ENCODE results near the gene MAML3. TPM values are rescaled to one million over a fixed set of nuclear protein-coding genes. Genes with fewer than 3 reads are reported as not detected.

Gene MAML3
- total and polyA plus RNA-seq, 5 donors from 2014 or later = 0.11 to 1.1 (median 0.16) TPM; not detected in 1

DNA sequence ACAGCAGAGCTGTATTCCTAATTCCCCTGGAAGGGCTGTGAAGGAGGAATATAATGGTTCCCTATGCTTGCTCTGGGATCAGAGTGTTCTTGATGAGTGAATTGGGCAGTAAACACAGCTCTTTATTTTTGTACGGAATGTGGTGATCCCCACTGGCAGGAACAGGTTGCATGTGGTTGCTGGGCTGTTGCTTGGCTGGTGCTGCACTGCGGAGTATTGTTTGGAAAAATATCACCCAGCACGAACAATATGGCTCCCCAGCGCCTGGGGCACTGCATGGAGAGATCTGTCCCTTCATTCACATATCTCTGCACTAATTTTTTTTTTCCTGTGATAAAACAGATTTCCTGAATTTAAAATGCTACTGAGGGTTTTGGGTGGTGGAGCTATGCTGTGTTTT is 368.6 kb downstream of the MAML3 start:
- H3K4me1 Mint-ChIP-seq = no peaks in the 10 kb centered on the region
- no peak overlapping the region for H3K4me3 Mint-ChIP-seq
- DNase-seq (no peak), ATAC-seq (ENCODE audit: low read depth in 2 of 2) (no peak)
- H3K9me3 Mint-ChIP-seq = peaks cover 0 to 1% (median 0%) of the 10 kb centered on the region in 7 donors
- Histone ChIP-seq H3K36me3 (ENCODE audit: control insufficient read depth, insufficient read depth, low read length) (no peaks in the 10 kb centered on the region), H3K4me1 (ENCODE audit: control insufficient read depth, insufficient read depth, low read length, poor library complexity, severe bottlenecking) (no peaks in the 10 kb centered on the region), H3K27ac (ENCODE audit: insufficient read depth, low read length, poor library complexity, severe bottlenecking) (no peak overlapping the region), H3K4me3 (ENCODE audit: low read depth, low read length) (no peak overlapping the region), H3K9me3 (ENCODE audit: control insufficient read depth in 2 of 2, low read length in 2 of 2) (no peaks in the 10 kb centered on the region), H3K27me3 (ENCODE audit: control insufficient read depth, insufficient read depth, low read length) (peaks cover 5% of the 10 kb centered on the region)
- H3K36me3 Mint-ChIP-seq = no peaks in the 10 kb centered on the region
- peaks cover 10% of the 10 kb centered on the region for H3K27me3 Mint-ChIP-seq
- H3K27ac Mint-ChIP-seq = no peak overlapping the region

DNA sequence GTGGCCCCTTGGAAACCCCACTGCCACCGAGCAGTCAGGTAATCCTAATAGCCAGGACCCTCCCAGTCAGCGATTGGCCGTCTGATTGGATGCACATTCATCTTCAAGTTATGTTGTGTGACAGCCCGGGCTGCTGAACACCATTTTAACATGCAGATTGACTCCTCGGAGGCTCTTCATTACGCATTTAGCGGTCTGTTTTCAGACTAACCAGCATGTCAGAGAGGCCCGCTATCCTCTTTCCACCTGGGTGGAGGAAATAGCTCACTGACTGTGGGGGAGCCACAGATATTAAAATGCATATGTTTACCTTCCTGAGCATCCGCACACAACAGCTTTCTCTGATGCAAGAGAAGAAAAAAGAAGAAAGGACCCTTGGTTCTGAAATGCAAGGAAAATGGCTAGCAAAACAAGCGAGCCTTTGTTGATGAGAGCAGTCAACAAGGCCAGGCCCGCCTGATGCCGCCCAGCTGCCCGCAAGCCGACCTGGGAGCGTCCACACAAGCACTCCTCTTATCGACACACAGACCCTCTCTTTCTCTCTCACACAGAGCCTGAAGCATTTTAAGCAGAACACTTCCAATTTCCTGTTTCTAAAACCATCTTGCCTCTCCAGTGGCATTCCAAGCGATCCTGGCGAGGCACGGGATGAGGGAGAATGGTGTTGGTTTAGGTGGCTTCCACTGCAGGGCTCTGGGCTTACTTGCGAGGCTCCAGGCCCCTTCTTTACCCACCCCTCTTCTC is 370.1 kb downstream of the MAML3 start:
- H3K4me1 Mint-ChIP-seq = no peaks in the 10 kb centered on the region
- H3K27me3 Mint-ChIP-seq = peaks cover 6% of the 10 kb centered on the region
- H3K36me3 ChIP-seq (ENCODE audit: control insufficient read depth, insufficient read depth, low read length) = no peaks in the 10 kb centered on the region
- H3K4me3 Mint-ChIP-seq = no peak overlapping the region
- H3K4me3 ChIP-seq (ENCODE audit: low read depth, low read length) = no peak overlapping the region
- ATAC-seq (ENCODE audit: low read depth in 2 of 2) (no peak), DNase-seq (no peak)
- H3K27ac ChIP-seq (ENCODE audit: insufficient read depth, low read length, poor library complexity, severe bottlenecking) = no peak overlapping the region
- H3K9me3 Mint-ChIP-seq = peaks cover 0 to 1% (median 0%) of the 10 kb centered on the region in 7 donors
- no peaks in the 10 kb centered on the region for H3K36me3 Mint-ChIP-seq
- no peaks in the 10 kb centered on the region for H3K9me3 ChIP-seq (ENCODE audit: control insufficient read depth in 2 of 2, low read length in 2 of 2)
- H3K4me1 ChIP-seq (ENCODE audit: control insufficient read depth, insufficient read depth, low read length, poor library complexity, severe bottlenecking) = no peaks in the 10 kb centered on the region
- H3K27me3 ChIP-seq (ENCODE audit: control insufficient read depth, insufficient read depth, low read length) = peaks cover 5% of the 10 kb centered on the region
- no peak overlapping the region for H3K27ac Mint-ChIP-seq

DNA sequence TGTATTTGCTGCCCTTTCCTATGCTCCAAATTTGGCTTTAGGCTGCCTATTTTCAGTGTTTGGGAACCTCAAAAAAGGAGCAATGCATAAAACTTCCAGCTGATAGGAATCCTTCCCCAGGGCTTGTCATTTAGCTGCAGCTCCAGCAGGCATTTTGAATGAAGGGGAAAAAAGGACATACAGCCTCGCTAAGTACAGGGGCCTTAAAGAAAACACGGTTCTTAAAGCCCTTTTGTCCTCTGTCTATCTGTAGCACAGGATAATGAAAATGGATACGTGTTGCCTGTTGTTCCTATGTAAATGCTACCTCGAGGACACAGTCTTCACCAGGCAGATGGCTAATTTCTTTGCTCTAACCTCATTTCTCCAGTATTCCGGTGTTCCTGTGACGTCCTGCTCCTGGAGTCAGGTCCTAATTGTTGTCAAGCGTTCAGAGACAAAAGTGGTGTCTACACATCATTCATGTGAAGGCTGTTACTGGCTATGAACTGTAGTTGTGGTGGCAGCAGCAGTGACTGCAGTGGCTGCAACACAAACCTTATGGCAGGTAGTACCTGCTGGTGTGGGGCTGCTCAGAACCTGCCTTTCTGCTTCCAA is 371.0 kb downstream of the MAML3 start:
- Mint-ChIP-seq H3K4me1 (no peaks in the 10 kb centered on the region), H3K9me3 (no peaks in the 10 kb centered on the region), H3K27ac (no peak overlapping the region), H3K27me3 (no peaks in the 10 kb centered on the region), H3K4me3 (no peak overlapping the region), H3K36me3 (no peaks in the 10 kb centered on the region)
- no peaks in the 10 kb centered on the region for H3K9me3 ChIP-seq (ENCODE audit: control insufficient read depth in 2 of 2, low read length in 2 of 2)
- ATAC-seq (ENCODE audit: low read depth in 2 of 2) = no peak
- H3K36me3 ChIP-seq (ENCODE audit: control insufficient read depth, insufficient read depth, low read length) = no peaks in the 10 kb centered on the region
- H3K27me3 ChIP-seq (ENCODE audit: control insufficient read depth, insufficient read depth, low read length) = peaks cover 5% of the 10 kb centered on the region
- no peak overlapping the region for H3K4me3 ChIP-seq (ENCODE audit: low read depth, low read length)
- DNase-seq = no peak
- H3K27ac ChIP-seq (ENCODE audit: insufficient read depth, low read length, poor library complexity, severe bottlenecking) = no peak overlapping the region
- no peaks in the 10 kb centered on the region for H3K4me1 ChIP-seq (ENCODE audit: control insufficient read depth, insufficient read depth, low read length, poor library complexity, severe bottlenecking)

DNA sequence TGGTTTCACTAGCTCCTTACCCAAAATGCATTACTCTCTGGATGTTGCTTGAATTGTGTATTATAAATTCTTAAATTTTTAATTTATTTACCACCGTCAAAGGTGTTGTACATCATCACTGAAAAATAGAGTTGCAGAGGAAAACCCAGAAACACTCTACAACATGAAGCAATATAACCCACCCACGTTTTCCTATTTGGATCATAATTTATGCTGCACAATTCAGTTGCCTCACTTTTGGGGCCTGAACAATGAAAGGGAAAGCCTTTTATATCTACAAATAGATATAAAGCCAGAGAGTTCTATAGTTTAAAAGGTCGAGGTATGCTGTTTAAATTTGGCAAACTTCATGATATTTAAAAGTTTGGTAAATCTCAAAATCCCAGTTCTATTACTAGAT is 372.9 kb downstream of the MAML3 start:
- ATAC-seq (ENCODE audit: low read depth in 2 of 2) (no peak), DNase-seq (no peak)
- no peaks in the 10 kb centered on the region for H3K27me3 ChIP-seq (ENCODE audit: control insufficient read depth, insufficient read depth, low read length)
- H3K4me1 ChIP-seq (ENCODE audit: control insufficient read depth, insufficient read depth, low read length, poor library complexity, severe bottlenecking) = no peaks in the 10 kb centered on the region
- H3K36me3 ChIP-seq (ENCODE audit: control insufficient read depth, insufficient read depth, low read length) = no peaks in the 10 kb centered on the region
- Mint-ChIP-seq H3K27ac (no peak overlapping the region), H3K9me3 (no peaks in the 10 kb centered on the region), H3K4me1 (no peaks in the 10 kb centered on the region), H3K4me3 (no peak overlapping the region), H3K27me3 (peaks cover 4% of the 10 kb centered on the region), H3K36me3 (no peaks in the 10 kb centered on the region)
- no peak overlapping the region for H3K4me3 ChIP-seq (ENCODE audit: low read depth, low read length)
- no peak overlapping the region for H3K27ac ChIP-seq (ENCODE audit: insufficient read depth, low read length, poor library complexity, severe bottlenecking)
- no peaks in the 10 kb centered on the region for H3K9me3 ChIP-seq (ENCODE audit: control insufficient read depth in 2 of 2, low read length in 2 of 2)

DNA sequence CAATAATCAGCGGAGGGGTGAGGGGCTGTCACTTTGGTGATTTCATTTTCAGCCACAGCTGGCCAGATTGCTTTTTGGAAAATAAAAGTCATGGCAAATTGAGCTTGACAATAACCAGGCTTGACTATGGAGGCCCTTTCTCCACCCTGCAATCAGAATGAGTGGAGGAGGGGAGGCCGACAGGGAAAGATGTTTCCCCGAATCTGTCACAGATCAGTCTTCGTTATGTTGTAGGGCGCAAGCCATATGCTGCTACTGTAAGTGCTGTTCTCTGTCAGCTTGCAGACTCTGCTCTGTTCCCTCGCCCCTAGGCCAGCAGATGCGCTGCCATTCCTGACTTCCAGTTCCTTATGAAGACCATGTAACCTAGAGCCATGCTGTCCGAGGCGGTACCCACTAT is 374.3 kb downstream of the MAML3 start:
- H3K4me1 Mint-ChIP-seq = no peaks in the 10 kb centered on the region
- H3K36me3 Mint-ChIP-seq = no peaks in the 10 kb centered on the region

DNA sequence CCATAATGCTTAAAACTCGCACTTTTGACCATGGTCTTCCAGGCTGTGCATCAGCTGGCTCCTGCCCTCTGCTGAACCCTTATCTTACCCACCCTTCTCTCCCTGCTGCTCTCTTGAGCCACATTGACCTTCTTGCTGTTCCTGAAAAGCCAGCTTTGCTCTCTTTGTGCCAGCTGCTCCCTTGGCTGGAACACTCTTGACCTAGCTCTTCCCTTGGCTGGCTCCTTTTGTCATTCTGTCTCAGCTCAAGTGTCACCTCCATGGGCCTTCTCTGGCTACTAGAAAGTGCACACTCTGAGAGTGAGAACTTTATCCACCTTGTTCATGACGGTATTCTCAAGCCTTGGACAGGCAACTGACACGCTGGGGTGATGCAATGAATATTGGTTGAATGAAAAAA is 376.2 kb downstream of the MAML3 start:
- Mint-ChIP-seq H3K4me3 (no peak overlapping the region), H3K27me3 (peaks cover 4% of the 10 kb centered on the region), H3K36me3 (no peaks in the 10 kb centered on the region), H3K4me1 (no peaks in the 10 kb centered on the region), H3K9me3 (no peaks in the 10 kb centered on the region), H3K27ac (no peak overlapping the region)
- Histone ChIP-seq H3K27me3 (ENCODE audit: control insufficient read depth, insufficient read depth, low read length) (no peaks in the 10 kb centered on the region), H3K4me1 (ENCODE audit: control insufficient read depth, insufficient read depth, low read length, poor library complexity, severe bottlenecking) (no peaks in the 10 kb centered on the region), H3K36me3 (ENCODE audit: control insufficient read depth, insufficient read depth, low read length) (no peaks in the 10 kb centered on the region), H3K27ac (ENCODE audit: insufficient read depth, low read length, poor library complexity, severe bottlenecking) (no peak overlapping the region), H3K9me3 (ENCODE audit: control insufficient read depth in 2 of 2, low read length in 2 of 2) (no peaks in the 10 kb centered on the region), H3K4me3 (ENCODE audit: low read depth, low read length) (no peak overlapping the region)
- no peak for DNase-seq
- ATAC-seq (ENCODE audit: low read depth in 2 of 2) = no peak

More for the DNA sequence above, 374.3 kb downstream of the MAML3 start:
- Mint-ChIP-seq H3K27me3 (peaks cover 4% of the 10 kb centered on the region), H3K4me3 (no peak overlapping the region), H3K9me3 (no peaks in the 10 kb centered on the region), H3K27ac (no peak overlapping the region)
- Histone ChIP-seq H3K27me3 (ENCODE audit: control insufficient read depth, insufficient read depth, low read length) (no peaks in the 10 kb centered on the region), H3K27ac (ENCODE audit: insufficient read depth, low read length, poor library complexity, severe bottlenecking) (no peak overlapping the region), H3K4me1 (ENCODE audit: control insufficient read depth, insufficient read depth, low read length, poor library complexity, severe bottlenecking) (no peaks in the 10 kb centered on the region), H3K36me3 (ENCODE audit: control insufficient read depth, insufficient read depth, low read length) (no peaks in the 10 kb centered on the region), H3K9me3 (ENCODE audit: control insufficient read depth in 2 of 2, low read length in 2 of 2) (no peaks in the 10 kb centered on the region), H3K4me3 (ENCODE audit: low read depth, low read length) (no peak overlapping the region)
- DNase-seq (no peak), ATAC-seq (ENCODE audit: low read depth in 2 of 2) (no peak)

DNA sequence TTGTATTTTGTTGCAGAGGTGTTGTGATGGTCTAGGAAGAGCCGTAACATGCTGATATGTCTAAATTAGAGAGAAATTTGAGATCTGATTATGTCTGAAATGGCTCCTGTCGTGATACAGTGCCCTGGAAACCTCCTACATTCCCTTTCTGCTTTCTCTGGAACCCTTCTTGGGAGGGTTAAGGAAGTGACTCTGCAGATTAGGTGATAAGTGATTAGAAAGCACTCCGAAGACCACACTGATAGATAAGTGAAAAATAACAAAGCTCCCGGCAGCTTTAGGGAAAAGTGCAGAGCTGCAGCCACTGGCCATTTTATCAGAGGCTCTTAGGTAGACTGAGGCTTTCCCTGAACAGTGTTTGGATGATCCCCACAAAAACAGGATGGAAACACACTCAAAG is 377.7 kb downstream of the MAML3 start:
- Mint-ChIP-seq H3K9me3 (no peaks in the 10 kb centered on the region), H3K27ac (no peak overlapping the region), H3K4me3 (no peak overlapping the region), H3K27me3 (peaks cover 4% of the 10 kb centered on the region), H3K4me1 (no peaks in the 10 kb centered on the region), H3K36me3 (no peaks in the 10 kb centered on the region)
- H3K9me3 ChIP-seq (ENCODE audit: control insufficient read depth in 2 of 2, low read length in 2 of 2) = no peaks in the 10 kb centered on the region
- H3K27me3 ChIP-seq (ENCODE audit: control insufficient read depth, insufficient read depth, low read length) = no peaks in the 10 kb centered on the region
- DNase-seq = no peak
- H3K27ac ChIP-seq (ENCODE audit: insufficient read depth, low read length, poor library complexity, severe bottlenecking) = no peak overlapping the region
- H3K4me1 ChIP-seq (ENCODE audit: control insufficient read depth, insufficient read depth, low read length, poor library complexity, severe bottlenecking) = no peaks in the 10 kb centered on the region
- ATAC-seq (ENCODE audit: low read depth in 2 of 2) = no peak
- H3K4me3 ChIP-seq (ENCODE audit: low read depth, low read length) = no peak overlapping the region
- no peaks in the 10 kb centered on the region for H3K36me3 ChIP-seq (ENCODE audit: control insufficient read depth, insufficient read depth, low read length)

Data from CD4-positive, CD25-positive, alpha-beta regulatory T cell (primary cell).